ENCODE data around the gene ACTRT2.

GRCh38 chr1:2998503-2999100, 22.7 kb upstream of the ACTRT2 start:
- TF ChIP-seq CTCF (conservative IDR thresholded peaks at IDR 0.05; ENCODE audit: low read depth, low read length) (no peak), EZH2 (IDR thresholded peaks at IDR 0.05; ENCODE audit: borderline replicate concordance, low read depth, low read length, poor library complexity, severe bottlenecking) (no peak)
